Mucosa of descending colon (tissue), 3 donors: ENCODE results near the gene RASGRP1. TPM values are rescaled to one million over a fixed set of nuclear protein-coding genes. Genes with fewer than 3 reads are reported as not detected.

Experiments used
- ATAC-seq: fragments of 200-7000 bp; cut with Tn5 transposase; one replicate; pipeline ENCODE4 v1.9.1; 2020; ENCODE audit warnings: mild to moderate bottlenecking, moderate library complexity
- DNase-seq, 3 donors: peaks; one replicate each; pipeline ENCODE4 v3.0.0-alpha.2; 2020
- H3K36me3 ChIP-seq: fragments of 200-600 bp; one replicate; pipeline ENCODE4 v1.8.0; 2021; ENCODE audit warnings: low read depth, mild to moderate bottlenecking
- H3K4me1 ChIP-seq: fragments of 200-600 bp; one replicate; pipeline ENCODE4 v1.8.0; 2021; ENCODE audit warnings: low read depth, mild to moderate bottlenecking
- H3K4me3 ChIP-seq: fragments of 200-600 bp; one replicate; pipeline ENCODE4 v1.8.0; 2021; ENCODE audit warnings: mild to moderate bottlenecking
- H3K9me3 ChIP-seq: fragments of 200-600 bp; one replicate; pipeline ENCODE4 v1.8.0; 2021; ENCODE audit warnings: mild to moderate bottlenecking
- intact Hi-C, 2 donors: fragments of 100-400 bp; cut with DNase I in 1 of 2; cut with micrococcal nuclease in 1 of 2; formaldehyde crosslinking; loops; one replicate each; pipeline versions ENCODE4 v1.11.0 to v1.11.1; 2022; cut with DNase I, micrococcal nuclease
- total RNA-seq, 3 donors: library from RNA; stranded (reverse); fragmentation: NEBNext Ultra II Directional in 2 of 3; extraction: Animal tissue kit (Norgen Biotek cat#: 25700) in 2 of 3; gene quantifications; one replicate each; pipeline versions ENCODE4 v1.2.1 to v1.2.4, GENCODE V29; 2021 to 2023
- TF ChIP-seq, protein P1 (sequence below): fragments of 200-600 bp; IDR thresholded peaks from one replicate; pipeline ENCODE4 v1.8.0; 2022; ENCODE audit warnings: antibody characterized with exemption, mild to moderate bottlenecking
- donor health status: DM: no; HTN: no; CAD: no; lungs with moderate emphysema.
- donor health status: DM: no; HTN: no; CAD: no.
- donor health status: DM: no; HTN: yes; CAD: no.

The RASGRP1 gene
- total RNA-seq, 3 donors from 2014 or later = 1.2 to 2.6 (median 2.6) TPM

DNA sequence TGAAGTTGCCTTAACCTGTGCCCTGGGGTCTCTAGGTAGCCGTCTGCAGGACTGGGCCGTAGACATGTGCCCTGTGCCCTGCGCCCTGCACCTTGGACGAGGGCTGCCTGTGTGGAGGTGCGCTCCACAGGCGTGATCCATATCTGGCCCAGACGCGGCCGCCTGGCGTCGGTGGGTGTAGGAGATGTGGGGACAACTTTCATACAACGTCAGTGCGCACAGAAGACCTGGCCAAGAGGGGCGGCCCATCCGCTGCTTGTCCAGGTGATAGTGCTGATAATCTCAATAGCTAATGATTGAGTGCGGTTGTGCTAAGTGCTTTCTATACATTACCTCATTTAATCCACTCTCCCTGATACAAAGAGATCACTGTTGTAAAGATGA is 665 bp upstream of the RASGRP1 start:
- Histone ChIP-seq H3K4me1 (no peaks in the 10 kb centered on the region), H3K4me3 (no peak overlapping the region), H3K9me3 (no peaks in the 10 kb centered on the region), H3K36me3 (no peaks in the 10 kb centered on the region)
- ATAC-seq (no peak), DNase-seq (peak in 1 of 3 donors; percentile 56)
- TF ChIP-seq, protein P1, sequence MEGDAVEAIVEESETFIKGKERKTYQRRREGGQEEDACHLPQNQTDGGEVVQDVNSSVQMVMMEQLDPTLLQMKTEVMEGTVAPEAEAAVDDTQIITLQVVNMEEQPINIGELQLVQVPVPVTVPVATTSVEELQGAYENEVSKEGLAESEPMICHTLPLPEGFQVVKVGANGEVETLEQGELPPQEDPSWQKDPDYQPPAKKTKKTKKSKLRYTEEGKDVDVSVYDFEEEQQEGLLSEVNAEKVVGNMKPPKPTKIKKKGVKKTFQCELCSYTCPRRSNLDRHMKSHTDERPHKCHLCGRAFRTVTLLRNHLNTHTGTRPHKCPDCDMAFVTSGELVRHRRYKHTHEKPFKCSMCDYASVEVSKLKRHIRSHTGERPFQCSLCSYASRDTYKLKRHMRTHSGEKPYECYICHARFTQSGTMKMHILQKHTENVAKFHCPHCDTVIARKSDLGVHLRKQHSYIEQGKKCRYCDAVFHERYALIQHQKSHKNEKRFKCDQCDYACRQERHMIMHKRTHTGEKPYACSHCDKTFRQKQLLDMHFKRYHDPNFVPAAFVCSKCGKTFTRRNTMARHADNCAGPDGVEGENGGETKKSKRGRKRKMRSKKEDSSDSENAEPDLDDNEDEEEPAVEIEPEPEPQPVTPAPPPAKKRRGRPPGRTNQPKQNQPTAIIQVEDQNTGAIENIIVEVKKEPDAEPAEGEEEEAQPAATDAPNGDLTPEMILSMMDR = no peak
- intact Hi-C loops = loop anchor here in 1 of 2 donors (10.0 kb wide), 1 partner anchor 90 kb away; no protein-coding TSS in a partner anchor

DNA sequence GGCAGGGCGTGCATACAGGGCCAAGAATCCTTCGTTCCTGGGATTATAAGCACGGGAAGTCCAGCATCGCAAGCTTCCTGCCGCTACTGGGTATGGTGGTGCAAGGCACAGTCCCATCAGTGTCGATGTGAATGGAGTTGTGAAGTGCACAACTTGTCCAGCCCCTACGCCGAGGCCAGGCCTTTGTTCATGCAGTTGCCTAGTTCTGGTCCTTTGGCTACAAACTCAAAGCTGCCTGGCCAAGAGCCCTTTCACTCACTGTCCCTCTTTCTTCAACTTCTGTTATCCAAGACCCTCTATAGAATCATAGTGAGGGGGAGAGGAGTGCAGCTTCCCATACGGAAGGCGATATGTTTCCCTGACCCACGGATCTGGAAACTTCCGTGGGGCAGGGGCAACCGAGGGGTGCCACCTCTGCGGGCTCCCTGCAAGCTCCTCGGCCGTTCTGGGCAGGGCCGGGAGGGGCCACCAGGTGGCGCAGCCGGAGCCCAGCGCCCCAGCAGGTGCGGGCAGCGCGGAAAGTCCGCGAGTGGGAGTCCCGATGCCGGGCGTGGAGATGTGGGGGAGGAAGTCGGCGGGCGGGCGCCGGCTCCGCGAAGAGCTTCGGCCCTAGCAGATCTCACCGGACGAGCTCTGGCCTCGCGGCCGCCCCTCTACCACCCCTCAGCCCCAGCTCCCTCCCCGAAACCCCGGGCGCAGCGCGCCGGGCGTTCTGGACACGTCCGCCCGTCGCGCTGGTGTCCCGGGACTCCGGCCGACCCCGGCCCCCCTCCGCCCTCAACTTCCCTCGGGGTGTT is 693 bp downstream of the RASGRP1 start:
- intact Hi-C loops = loop anchor here in 1 of 2 donors (5.0 to 10.0 kb wide), 2 partner anchors 89 to 118 kb away; no protein-coding TSS in a partner anchor
- H3K36me3 ChIP-seq = no peaks in the 10 kb centered on the region
- H3K9me3 ChIP-seq = no peaks in the 10 kb centered on the region
- H3K4me3 ChIP-seq = peak overlapping the region; percentile 22
- peak; percentile 92 for ATAC-seq
- peak; percentile 83 to 89 (median 88) for DNase-seq
- H3K4me1 ChIP-seq = no peaks in the 10 kb centered on the region
- TF ChIP-seq, protein P1 = peak; percentile 90

DNA sequence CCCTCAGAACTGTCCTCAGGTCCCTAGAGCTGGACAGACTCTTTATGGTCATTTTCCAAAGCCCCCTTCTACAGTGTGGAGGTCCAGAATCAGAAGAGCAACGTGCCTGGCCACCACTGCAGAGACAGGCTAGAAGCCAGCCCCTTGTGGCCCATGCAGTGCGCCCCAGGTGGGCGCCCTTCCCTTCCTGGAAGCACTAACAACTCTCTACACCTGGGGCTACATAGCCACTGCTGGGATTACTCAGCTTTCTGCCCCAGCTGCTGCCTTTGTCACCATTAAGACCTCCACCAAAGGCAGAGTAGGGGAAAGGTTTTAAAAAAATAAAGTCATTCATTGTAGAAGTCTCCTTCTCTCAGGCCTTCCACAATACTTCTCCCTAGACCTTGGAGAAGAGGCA is 2.3 kb downstream of the RASGRP1 start:
- ATAC-seq (no peak), DNase-seq (no peak)
- intact Hi-C loops = loop anchor here in 1 of 2 donors (5.0 to 10.0 kb wide), 2 partner anchors 87 to 120 kb away; no protein-coding TSS in a partner anchor
- Histone ChIP-seq H3K36me3 (no peaks in the 10 kb centered on the region), H3K4me3 (no peak overlapping the region), H3K9me3 (no peaks in the 10 kb centered on the region), H3K4me1 (no peaks in the 10 kb centered on the region)
- TF ChIP-seq, protein P1 = no peak

DNA sequence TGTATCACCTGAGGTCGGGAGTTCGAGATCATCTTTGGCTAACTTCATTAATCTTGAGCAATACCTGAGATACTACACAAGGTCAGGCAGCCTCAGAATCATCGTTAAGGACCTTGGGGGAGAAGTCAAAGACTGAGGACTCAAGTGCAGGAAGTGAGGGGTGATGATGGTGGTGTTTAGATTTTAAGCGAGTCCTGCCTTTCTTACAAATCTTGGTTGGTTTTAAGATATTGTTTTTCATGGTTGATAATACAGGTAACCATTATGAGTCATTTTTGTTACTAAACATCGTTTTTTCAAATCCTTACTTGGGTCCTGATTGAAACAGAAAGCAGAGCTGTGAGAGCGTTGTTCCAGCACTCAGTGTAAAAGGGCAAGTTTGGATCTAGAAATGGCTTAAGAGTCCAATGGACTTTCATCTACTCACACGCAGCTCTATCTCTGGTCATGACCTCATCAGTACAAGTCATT is 4.1 kb downstream of the RASGRP1 start:
- H3K36me3 ChIP-seq = no peaks in the 10 kb centered on the region
- TF ChIP-seq, protein P1 = no peak
- no peak for ATAC-seq
- DNase-seq = no peak
- H3K4me1 ChIP-seq = no peaks in the 10 kb centered on the region
- H3K4me3 ChIP-seq = no peak overlapping the region
- no peaks in the 10 kb centered on the region for H3K9me3 ChIP-seq
- intact Hi-C loops = loop anchor here in 1 of 2 donors (5.0 to 10.0 kb wide), 2 partner anchors 86 to 122 kb away; no protein-coding TSS in a partner anchor

DNA sequence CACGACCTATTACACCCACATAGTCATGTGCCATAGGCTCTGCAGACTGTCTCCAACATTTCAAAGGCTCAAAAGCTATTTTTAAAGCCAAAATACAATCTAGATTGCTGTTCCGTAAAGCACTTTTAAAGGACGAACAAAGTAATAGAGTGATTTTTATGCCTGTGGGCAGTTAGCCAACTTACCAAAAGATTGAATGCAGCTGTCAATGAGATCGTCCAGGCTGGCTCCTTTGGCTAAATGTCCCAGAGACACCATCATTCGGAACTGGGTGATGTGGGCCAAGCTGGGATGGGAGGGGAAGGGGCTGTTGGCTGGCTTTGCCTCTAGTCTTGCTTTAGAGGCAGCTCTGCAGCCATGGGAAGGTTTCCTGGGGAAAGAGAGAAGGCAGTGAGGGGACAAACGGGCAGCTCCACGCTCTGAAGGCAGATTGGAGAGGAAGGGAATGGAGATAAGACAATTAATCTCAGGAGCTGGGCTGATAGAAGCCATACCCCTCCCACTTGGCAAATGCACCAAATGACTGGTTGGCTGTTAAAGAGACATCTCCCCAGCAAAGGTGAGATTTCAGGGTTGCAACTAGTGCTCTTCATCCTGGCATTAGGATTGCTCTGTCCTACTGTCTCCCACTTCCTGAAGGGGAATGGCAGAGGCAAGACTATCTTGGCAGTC is 4.8 kb downstream of the RASGRP1 start:
- no peaks in the 10 kb centered on the region for H3K4me1 ChIP-seq
- H3K4me3 ChIP-seq = no peak overlapping the region
- H3K9me3 ChIP-seq = no peaks in the 10 kb centered on the region
- intact Hi-C loops = loop anchor here in 1 of 2 donors (5.0 to 10.0 kb wide), 2 partner anchors 85 to 123 kb away; no protein-coding TSS in a partner anchor
- TF ChIP-seq, protein P1 = no peak
- no peaks in the 10 kb centered on the region for H3K36me3 ChIP-seq
- ATAC-seq (no peak), DNase-seq (no peak)
